Uterus (tissue), 2 donors: ENCODE results near the gene TMEM187.

Experiments
- POLR2A ChIP-seq, 2 donors: fragments of 450-650 bp; IDR thresholded peaks; one replicate each; pipeline ENCODE4 v1.6.1; 2016; ENCODE audit warnings: antibody characterized with exemption in 2 of 2, mild to moderate bottlenecking in 1 of 2, moderate library complexity in 1 of 2
- TF ChIP-seq, protein P1 (sequence below), 4 experiments: fragments of 200-600 bp in 2 of 4; fragments of 450-650 bp in 2 of 4; sonication (generic) in 2 of 4; IDR thresholded peaks; one replicate each; pipeline ENCODE4 v1.5.1; 2016 to 2019; ENCODE audit warnings: antibody characterized with exemption in 4 of 4, mild to moderate bottlenecking in 2 of 4, moderate library complexity in 1 of 4

- TF ChIP-seq, protein P1, sequence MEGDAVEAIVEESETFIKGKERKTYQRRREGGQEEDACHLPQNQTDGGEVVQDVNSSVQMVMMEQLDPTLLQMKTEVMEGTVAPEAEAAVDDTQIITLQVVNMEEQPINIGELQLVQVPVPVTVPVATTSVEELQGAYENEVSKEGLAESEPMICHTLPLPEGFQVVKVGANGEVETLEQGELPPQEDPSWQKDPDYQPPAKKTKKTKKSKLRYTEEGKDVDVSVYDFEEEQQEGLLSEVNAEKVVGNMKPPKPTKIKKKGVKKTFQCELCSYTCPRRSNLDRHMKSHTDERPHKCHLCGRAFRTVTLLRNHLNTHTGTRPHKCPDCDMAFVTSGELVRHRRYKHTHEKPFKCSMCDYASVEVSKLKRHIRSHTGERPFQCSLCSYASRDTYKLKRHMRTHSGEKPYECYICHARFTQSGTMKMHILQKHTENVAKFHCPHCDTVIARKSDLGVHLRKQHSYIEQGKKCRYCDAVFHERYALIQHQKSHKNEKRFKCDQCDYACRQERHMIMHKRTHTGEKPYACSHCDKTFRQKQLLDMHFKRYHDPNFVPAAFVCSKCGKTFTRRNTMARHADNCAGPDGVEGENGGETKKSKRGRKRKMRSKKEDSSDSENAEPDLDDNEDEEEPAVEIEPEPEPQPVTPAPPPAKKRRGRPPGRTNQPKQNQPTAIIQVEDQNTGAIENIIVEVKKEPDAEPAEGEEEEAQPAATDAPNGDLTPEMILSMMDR (IDR thresholded peaks at IDR 0.05) = no peak
- no peak for TF ChIP-seq POLR2A (IDR thresholded peaks at IDR 0.05)
These were observed 10.8 kb downstream of the TMEM187 start for GRCh38 chrX:153983321-153983801.
